GM21737 (cell line): ENCODE measurements around the gene HEBP1.

Source experiments
- ATAC-seq: cut with Tn5 transposase; IDR thresholded peaks from one replicate; pipeline ENCODE4 v1.9.1; 2021; ENCODE audit warnings: mild to moderate bottlenecking, moderate library complexity; ENCODE audit not compliant: unreplicated experiment

HEBP1 gene

GRCh38 chr12:13024531-13024916 is 24.5 kb upstream of the HEBP1 start:
- ATAC-seq = no peak

- no peak for ATAC-seq
These were observed 23.9 kb upstream of the HEBP1 start for GRCh38 chr12:13023811-13024530.

GRCh38 chr12:13022851-13023271 is 22.8 kb upstream of the HEBP1 start:
- no peak for ATAC-seq

- no peak for ATAC-seq
These were observed 11.0 kb upstream of the HEBP1 start for GRCh38 chr12:13011098-13011497.

GRCh38 chr12:13008741-13009380 is 8.8 kb upstream of the HEBP1 start:
- no peak for ATAC-seq

GRCh38 chr12:13007496-13008233 is 7.6 kb upstream of the HEBP1 start:
- no peak for ATAC-seq

- no peak for ATAC-seq
These were observed 5.6 kb upstream of the HEBP1 start for GRCh38 chr12:13005649-13006048.

GRCh38 chr12:13004986-13005385 is 4.9 kb upstream of the HEBP1 start:
- no peak for ATAC-seq

GRCh38 chr12:13004361-13004760 is 4.3 kb upstream of the HEBP1 start:
- ATAC-seq = no peak

- ATAC-seq = no peak
These were observed 2.4 kb upstream of the HEBP1 start for GRCh38 chr12:13002301-13003097.

- ATAC-seq = no peak
These were observed 1.6 kb upstream of the HEBP1 start for GRCh38 chr12:13001775-13002040.

GRCh38 chr12:13000925-13001774 is 1.1 kb upstream of the HEBP1 start:
- ATAC-seq = no peak

- peak; percentile 18 for ATAC-seq
These were observed 505 bp upstream of the HEBP1 start for GRCh38 chr12:13000616-13000924.

GRCh38 chr12:12999271-12999958 is 650 bp downstream of the HEBP1 start:
- no peak for ATAC-seq

GRCh38 chr12:12998248-12998647 is 1.8 kb downstream of the HEBP1 start:
- ATAC-seq = no peak

- ATAC-seq = no peak
These were observed 2.3 kb downstream of the HEBP1 start for GRCh38 chr12:12997734-12998133.

- no peak for ATAC-seq
These were observed 2.9 kb downstream of the HEBP1 start for GRCh38 chr12:12997156-12997555.

- ATAC-seq = no peak
These were observed 3.9 kb downstream of the HEBP1 start for GRCh38 chr12:12996209-12996608.

- no peak for ATAC-seq
These were observed 5.0 kb downstream of the HEBP1 start for GRCh38 chr12:12995088-12995487.

GRCh38 chr12:12993367-12993766 is 6.7 kb downstream of the HEBP1 start:
- no peak for ATAC-seq
